Endothelial cell of umbilical vein (primary cell): Measurements from ENCODE around the gene ZNF8. TPM values are rescaled to one million over a fixed set of nuclear protein-coding genes. Genes with fewer than 3 reads are reported as not detected.

ENCODE experiments used
- BruUV-seq: library from RNA; stranded (reverse); fragments of 400-500 nt; replicated peaks from 2 replicates; lab custom pipeline; 2021; lab: Mats Ljungman, UMichigan
- CTCF ChIA-PET: fragments of 300-600, 350-600 bp; sonication (Branson Sonifier 250); formaldehyde crosslinking; loops from one replicate; lab custom pipeline; 2021; ENCODE audit warnings: antibody characterized with exemption, inconsistent platforms; lab: Charles Lee
- POLR2A ChIA-PET: fragments of 300-600, 350-600 bp; sonication (Branson Sonifier 250); formaldehyde crosslinking; loops from one replicate; lab custom pipeline; 2021; ENCODE audit warnings: antibody characterized with exemption, inconsistent platforms; lab: Charles Lee
- DNase-seq: peaks from one replicate; pipeline ENCODE4 v3.0.0-alpha.2; 2011; ENCODE audit warnings: low read depth, low spot score
- FAIRE-seq: peaks from 2 replicates; lab custom pipeline; 2011; peaks lifted over from hg19 to GRCh38; lab: Jason Lieb, UNC
- H2AFZ ChIP-seq: 2 replicates; pipeline ENCODE4 v1.6.0; 2012; ENCODE audit warnings: low read depth, low read length, control low read depth, inconsistent platforms
- H3K27ac ChIP-seq: 2 replicates; pipeline ENCODE4 v1.5.1; 2011; ENCODE audit warnings: low read depth, mild to moderate bottlenecking, control low read depth, low read length, moderate library complexity; ENCODE audit not compliant: insufficient read depth
- H3K27me3 ChIP-seq, 2 experiments: 2 replicates each; pipeline versions ENCODE4 v1.6.0 to v1.6.1; 2011; ENCODE audit warnings: low read length in 2 of 2, mixed read lengths in 1 of 2; ENCODE audit not compliant: control insufficient read depth in 2 of 2, insufficient read depth in 2 of 2
- H3K36me3 ChIP-seq, 2 experiments: 2 replicates in 1 of 2; 3 replicates in 1 of 2; pipeline ENCODE4 v1.5.1; 2011; ENCODE audit warnings: low read length in 2 of 2, mild to moderate bottlenecking in 1 of 2, moderate library complexity in 1 of 2; ENCODE audit not compliant: control insufficient read depth in 2 of 2, insufficient read depth in 2 of 2; ENCODE audit errors: extremely low read depth in 1 of 2
- H3K4me1 ChIP-seq: 3 replicates; pipeline ENCODE4 v1.5.1; 2011; ENCODE audit warnings: mild to moderate bottlenecking, low read length; ENCODE audit not compliant: control insufficient read depth, insufficient read depth; ENCODE audit errors: extremely low read depth
- H3K4me2 ChIP-seq: 2 replicates; pipeline ENCODE4 v1.6.1; 2011; ENCODE audit warnings: low read length, control low read depth, mixed read lengths; ENCODE audit not compliant: insufficient read depth
- H3K4me3 ChIP-seq, 3 experiments: fragments of 200-600 bp in 1 of 3; sonication (generic), shearing (Covaris generic) in 1 of 3; replicated peaks in 1 of 3; 2 replicates each; pipeline ENCODE4 v1.5.1; 2011 to 2016; ENCODE audit warnings: control low read depth in 3 of 3, low read length in 3 of 3, mild to moderate bottlenecking in 2 of 3, inconsistent platforms in 1 of 3, low read depth in 1 of 3, moderate library complexity in 1 of 3; ENCODE audit not compliant: insufficient read depth in 1 of 3
- H3K79me2 ChIP-seq: 2 replicates; pipeline ENCODE4 v1.6.0; 2012; ENCODE audit warnings: low read length, inconsistent platforms; ENCODE audit not compliant: control insufficient read depth, insufficient read depth
- H3K9ac ChIP-seq: replicated peaks from 2 replicates; pipeline ENCODE3; 2011; ENCODE audit warnings: low read length, control low read depth; ENCODE audit not compliant: insufficient read depth; ENCODE audit errors: extremely low read depth
- H3K9me1 ChIP-seq: replicated peaks from 3 replicates; pipeline ENCODE4 v1.6.0; 2011; ENCODE audit warnings: mild to moderate bottlenecking, low read length; ENCODE audit not compliant: control insufficient read depth, insufficient read depth; ENCODE audit errors: extremely low read depth
- H3K9me3 ChIP-seq: replicated peaks from 2 replicates; pipeline ENCODE4 v1.5.1; 2012; ENCODE audit warnings: low read length, inconsistent platforms; ENCODE audit not compliant: control insufficient read depth, insufficient read depth
- H4K20me1 ChIP-seq: replicated peaks from 2 replicates; pipeline ENCODE3; 2011; ENCODE audit warnings: mild to moderate bottlenecking, low read length; ENCODE audit not compliant: control insufficient read depth, insufficient read depth; ENCODE audit errors: extremely low read depth
- EZH2 ChIP-seq: IDR thresholded peaks from 2 replicates; pipeline ENCODE4 v1.6.1; 2012; ENCODE audit warnings: borderline replicate concordance, low read depth, mild to moderate bottlenecking, moderate library complexity, low read length, inconsistent platforms; ENCODE audit not compliant: severe bottlenecking
- FOS ChIP-seq: IDR thresholded peaks from 2 replicates; pipeline ENCODE4 v1.6.1; 2011; ENCODE audit warnings: mild to moderate bottlenecking, low read length, moderate library complexity, borderline replicate concordance; ENCODE audit not compliant: insufficient read depth
- GATA2 ChIP-seq: IDR thresholded peaks from 2 replicates; pipeline ENCODE4 v1.7.0; 2011; ENCODE audit warnings: low read depth, mild to moderate bottlenecking, moderate library complexity, mixed read lengths, low read length; ENCODE audit not compliant: insufficient read length, insufficient read depth
- JUN ChIP-seq: IDR thresholded peaks from 2 replicates; pipeline ENCODE4 v1.6.1; 2011; ENCODE audit warnings: borderline replicate concordance, low read depth; ENCODE audit not compliant: insufficient read length, insufficient read depth
- MYC ChIP-seq: IDR thresholded peaks from one replicate; pipeline ENCODE4 v1.6.1; 2011; ENCODE audit warnings: mild to moderate bottlenecking, low read depth, low read length
- POLR2A ChIP-seq: IDR thresholded peaks from 2 replicates; pipeline ENCODE4 v1.6.1; 2012; ENCODE audit warnings: low read depth, mild to moderate bottlenecking, control low read depth, low read length
- POLR2AphosphoS5 ChIP-seq: IDR thresholded peaks from 2 replicates; pipeline ENCODE4 v1.6.1; 2012; ENCODE audit warnings: low read depth, mild to moderate bottlenecking, control low read depth, low read length, moderate library complexity; ENCODE audit not compliant: insufficient read depth
- dilution Hi-C: fragments of 300-500 bp; cut with MboI; formaldehyde crosslinking; loops from one replicate; pipeline ENCODE4 v1.15.0; 2019; ENCODE audit warnings: low sequenced_read_pairs; ENCODE audit not compliant: extremely low pct_ligation_motif_present
- intact Hi-C: fragments of 100-400 bp; cut with micrococcal nuclease; formaldehyde crosslinking; loops from one replicate; pipeline ENCODE4 v1.10.0; 2022
- polyA plus RNA-seq, 4 experiments: library from polyadenylated mRNA; depleted of rRNA in 3 of 4; stranded (reverse) in 3 of 4; unstranded in 1 of 4; fragments of >200 nt; gene quantifications; 2 replicates each; pipeline versions ENCODE4 v1.2.1 to v1.2.3, GENCODE V29; 2011 to 2012; ENCODE audit warnings: missing spikeins in 1 of 4
- total RNA-seq: library from RNA; stranded (reverse); gene quantifications from 2 replicates; pipeline ENCODE4 v1.2.3, GENCODE V29; 2021
- TF ChIP-seq, protein P1 (sequence below), 2 donors: IDR thresholded peaks; 1 replicate in 1 of 2; 2 replicates in 1 of 2; pipeline ENCODE4 v1.5.1; 2011; ENCODE audit warnings: low read length in 2 of 2, mild to moderate bottlenecking in 2 of 2, moderate library complexity in 2 of 2, control low read depth in 1 of 2, inconsistent platforms in 1 of 2, low read depth in 1 of 2; ENCODE audit not compliant: insufficient read depth in 1 of 2; ENCODE audit errors: extremely low read depth in 1 of 2
- TF ChIP-seq, protein P2 (sequence below): IDR thresholded peaks from 2 replicates; pipeline ENCODE4 v1.6.1; 2011; ENCODE audit not compliant: insufficient read depth, insufficient read length

Gene ZNF8
- total and polyA plus RNA-seq, 2 donors (not counting 3 experiments of a cell fraction or from before 2014, with no cell fraction given), result 4.0 to 6.8 TPM

DNA sequence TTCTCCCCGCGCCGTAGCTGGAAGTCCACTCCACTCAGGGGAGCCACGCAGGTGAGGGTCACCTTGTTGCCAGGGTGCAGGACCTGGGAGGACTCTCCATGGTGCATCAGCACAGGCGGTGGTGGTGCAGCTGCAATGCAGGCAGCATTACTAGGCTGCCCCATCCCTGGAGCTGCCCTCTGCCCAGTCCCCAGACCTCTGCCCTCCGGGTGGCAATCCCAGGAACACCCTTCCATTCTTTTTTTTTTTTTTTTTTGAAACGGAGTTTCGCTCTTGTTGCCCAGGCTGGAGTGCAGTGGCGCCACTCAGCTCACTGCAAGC is 72.8 kb downstream of the ZNF8 start:
- no peaks in the 10 kb centered on the region for H3K9me3 ChIP-seq
- BruUV-seq, result no TSS peak
- DNase-seq, result no peak
- H3K9me1 ChIP-seq, result no peaks in the 10 kb centered on the region
- no peaks in the 10 kb centered on the region for H4K20me1 ChIP-seq
- intact Hi-C loops, result no loop called here
- CTCF ChIA-PET, result no interaction called here
- POLR2A ChIA-PET, result no interaction called here
- TF ChIP-seq JUN (no peak), EZH2 (no peak), GATA2 (no peak), POLR2AphosphoS5 (no peak), FOS (no peak), POLR2A (no peak), MYC (no peak)
- TF ChIP-seq, protein P1, sequence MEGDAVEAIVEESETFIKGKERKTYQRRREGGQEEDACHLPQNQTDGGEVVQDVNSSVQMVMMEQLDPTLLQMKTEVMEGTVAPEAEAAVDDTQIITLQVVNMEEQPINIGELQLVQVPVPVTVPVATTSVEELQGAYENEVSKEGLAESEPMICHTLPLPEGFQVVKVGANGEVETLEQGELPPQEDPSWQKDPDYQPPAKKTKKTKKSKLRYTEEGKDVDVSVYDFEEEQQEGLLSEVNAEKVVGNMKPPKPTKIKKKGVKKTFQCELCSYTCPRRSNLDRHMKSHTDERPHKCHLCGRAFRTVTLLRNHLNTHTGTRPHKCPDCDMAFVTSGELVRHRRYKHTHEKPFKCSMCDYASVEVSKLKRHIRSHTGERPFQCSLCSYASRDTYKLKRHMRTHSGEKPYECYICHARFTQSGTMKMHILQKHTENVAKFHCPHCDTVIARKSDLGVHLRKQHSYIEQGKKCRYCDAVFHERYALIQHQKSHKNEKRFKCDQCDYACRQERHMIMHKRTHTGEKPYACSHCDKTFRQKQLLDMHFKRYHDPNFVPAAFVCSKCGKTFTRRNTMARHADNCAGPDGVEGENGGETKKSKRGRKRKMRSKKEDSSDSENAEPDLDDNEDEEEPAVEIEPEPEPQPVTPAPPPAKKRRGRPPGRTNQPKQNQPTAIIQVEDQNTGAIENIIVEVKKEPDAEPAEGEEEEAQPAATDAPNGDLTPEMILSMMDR (IDR thresholded peaks at IDR 0.05; ENCODE audit: extremely low read depth in 1 of 2, insufficient read depth in 1 of 2, low read depth in 1 of 2, low read length in 2 of 2), result no peak
- TF ChIP-seq, protein P2, sequence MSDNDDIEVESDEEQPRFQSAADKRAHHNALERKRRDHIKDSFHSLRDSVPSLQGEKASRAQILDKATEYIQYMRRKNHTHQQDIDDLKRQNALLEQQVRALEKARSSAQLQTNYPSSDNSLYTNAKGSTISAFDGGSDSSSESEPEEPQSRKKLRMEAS, result no peak
- H3K27ac ChIP-seq, result no peak overlapping the region
- H3K36me3 ChIP-seq, result no peaks in the 10 kb centered on the region
- no peaks in the 10 kb centered on the region for H3K79me2 ChIP-seq
- peaks cover 29 to 50% of the 10 kb centered on the region in 2 experiments for H3K27me3 ChIP-seq
- no peak overlapping the region for H3K4me2 ChIP-seq
- H3K9ac ChIP-seq, result no peak overlapping the region
- H2AFZ ChIP-seq, result no peak overlapping the region
- H3K4me3 ChIP-seq, result no peak overlapping the region
- FAIRE-seq, result no peak
- dilution Hi-C loops, result no loop called here
- peaks cover 5% of the 10 kb centered on the region for H3K4me1 ChIP-seq
